G401.6 (cell line): ENCODE data around the gene REPS1.
"Not testable (repeated sequence)": the region's sequence is repeated elsewhere in the genome, so short reads cannot be mapped to it uniquely, and the experiment has no call there.

Source experiments
- FAIRE-seq: peaks from 2 replicates; lab custom pipeline; 2012; peaks lifted over from hg19 to GRCh38; lab: Jason Lieb, UNC

Gene REPS1

DNA sequence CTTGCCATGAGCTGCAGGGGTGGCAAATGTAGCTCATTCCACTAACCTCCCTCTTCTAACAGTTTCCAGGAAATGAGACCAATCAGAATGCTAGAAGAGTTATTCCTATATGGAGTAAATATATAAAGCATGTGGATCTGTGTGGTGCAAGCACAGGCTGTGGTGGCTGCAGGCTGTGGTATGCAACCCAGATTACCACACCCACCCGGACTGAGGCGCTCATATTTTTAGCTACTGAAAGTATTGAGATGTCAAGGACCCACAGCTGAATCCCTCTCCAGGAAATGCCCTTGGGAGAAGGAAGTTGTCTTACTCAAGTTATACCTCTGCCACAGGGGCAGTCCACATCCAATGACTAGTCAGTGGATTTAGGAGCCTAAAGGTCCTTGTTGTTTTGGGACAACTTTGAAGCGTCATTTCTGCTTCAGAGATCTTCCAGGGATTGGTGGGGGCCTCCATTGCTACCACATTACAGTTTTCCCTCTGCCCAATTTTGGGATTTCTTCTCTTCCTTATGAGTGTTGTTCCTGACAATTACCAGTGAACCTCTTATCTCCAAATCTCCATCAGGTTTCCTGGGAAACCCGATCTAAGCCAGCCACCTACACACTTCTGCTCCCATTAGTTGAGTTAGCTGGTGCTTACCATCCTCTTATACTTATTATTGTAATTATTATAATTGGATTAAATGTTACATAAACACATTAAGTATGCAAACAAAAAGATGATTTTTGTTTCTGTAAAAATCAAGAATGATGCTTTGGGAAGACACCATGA lies 12.1 kb upstream of the REPS1 start:
- FAIRE-seq, result no peak

DNA sequence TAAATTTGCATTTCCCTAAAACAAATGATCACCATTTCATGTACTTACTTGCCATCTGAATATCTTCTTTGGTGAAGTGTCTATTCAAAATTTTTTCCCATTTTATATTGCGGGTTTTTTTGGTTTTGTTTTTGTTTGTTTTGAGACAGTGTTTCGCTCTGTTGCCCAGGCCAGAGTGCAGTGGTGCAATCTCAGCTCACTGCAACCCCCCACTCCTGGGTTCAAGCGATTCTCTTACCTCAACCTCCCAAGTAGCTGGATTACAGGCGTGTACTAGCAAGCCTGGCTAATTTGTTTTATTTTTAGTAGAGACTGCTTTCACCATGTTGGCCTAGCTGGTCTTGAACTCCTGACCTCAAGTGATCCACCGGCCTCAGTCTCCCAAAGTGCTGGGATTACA lies 9.1 kb upstream of the REPS1 start:
- FAIRE-seq, result no peak

DNA sequence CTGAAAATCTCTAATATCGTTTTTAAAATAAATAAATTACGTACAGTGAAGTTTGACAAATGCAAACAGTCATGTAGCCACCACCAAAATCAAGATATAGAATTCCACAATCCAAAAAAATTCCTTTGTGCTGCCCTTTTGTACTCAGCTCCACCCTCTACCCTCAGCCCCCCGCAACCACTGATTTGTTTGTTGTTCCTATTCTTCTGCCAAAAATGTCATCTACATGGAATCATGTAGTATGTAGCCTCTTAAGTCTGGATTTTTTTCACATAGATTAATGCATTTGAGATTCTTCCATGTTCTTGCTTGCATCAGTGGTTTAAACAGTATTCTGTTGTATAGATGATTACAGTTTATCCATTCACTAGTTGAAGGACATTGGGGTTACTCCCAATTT lies 8.5 kb upstream of the REPS1 start:
- FAIRE-seq, result no peak

DNA sequence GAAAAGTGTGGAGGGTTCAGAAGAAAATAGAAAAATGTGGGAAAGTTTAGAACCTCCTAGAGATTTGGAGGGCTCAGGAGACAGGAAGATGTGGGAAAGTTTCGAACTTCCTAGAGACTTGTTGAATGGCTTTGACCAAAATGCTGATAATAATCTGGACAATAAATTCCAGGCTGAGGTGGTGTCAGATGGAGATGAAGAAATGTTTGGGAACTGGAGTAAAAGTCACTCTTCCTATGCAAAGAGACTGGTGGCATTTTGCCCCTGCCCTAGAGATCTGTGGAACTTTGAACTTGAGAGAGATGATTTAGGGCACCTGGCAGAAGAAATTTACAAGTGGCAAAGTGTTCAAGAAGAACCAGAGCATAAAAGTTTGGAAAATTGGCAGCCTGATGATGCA lies 5.4 kb upstream of the REPS1 start:
- FAIRE-seq, result not testable (repeated sequence)

DNA sequence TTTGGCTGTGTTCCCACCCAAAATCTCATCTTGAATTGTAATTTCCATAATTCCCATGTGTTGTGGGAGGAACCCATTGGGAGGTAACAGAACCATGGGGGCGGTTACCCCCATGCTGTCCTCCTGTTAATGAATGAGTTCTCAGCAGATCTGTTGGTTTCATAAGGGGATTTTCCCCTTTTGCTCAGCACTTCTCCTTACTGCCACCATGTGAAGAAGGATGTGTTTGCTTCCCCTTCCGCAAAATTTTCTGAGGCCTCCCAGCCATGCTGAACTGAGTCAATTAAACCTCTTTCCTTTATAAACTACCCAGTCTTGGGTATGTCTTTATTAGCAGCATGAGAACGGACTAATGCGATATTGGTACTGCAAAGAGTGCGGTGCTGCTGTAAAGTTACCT lies 4.9 kb upstream of the REPS1 start:
- not testable (repeated sequence) for FAIRE-seq

DNA sequence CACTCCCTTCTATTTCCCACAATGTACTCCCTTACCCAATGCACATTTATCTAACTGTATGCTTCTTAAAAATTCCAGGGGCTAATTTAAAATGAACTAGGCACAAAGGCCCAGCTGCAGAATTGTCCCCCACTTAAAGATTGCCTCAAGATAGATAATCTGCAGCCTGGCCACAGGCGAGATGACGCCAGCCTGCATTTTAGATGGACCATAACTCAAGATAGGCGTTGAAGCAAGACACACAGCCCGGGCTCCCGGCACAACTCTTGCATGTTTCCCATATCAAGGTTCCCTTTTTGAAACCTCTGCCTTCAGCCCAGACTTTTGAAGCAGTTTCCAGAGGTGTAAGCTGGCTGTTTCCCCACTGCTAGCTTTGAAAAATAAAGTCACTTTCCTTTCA lies 3.2 kb upstream of the REPS1 start:
- FAIRE-seq, result no peak

DNA sequence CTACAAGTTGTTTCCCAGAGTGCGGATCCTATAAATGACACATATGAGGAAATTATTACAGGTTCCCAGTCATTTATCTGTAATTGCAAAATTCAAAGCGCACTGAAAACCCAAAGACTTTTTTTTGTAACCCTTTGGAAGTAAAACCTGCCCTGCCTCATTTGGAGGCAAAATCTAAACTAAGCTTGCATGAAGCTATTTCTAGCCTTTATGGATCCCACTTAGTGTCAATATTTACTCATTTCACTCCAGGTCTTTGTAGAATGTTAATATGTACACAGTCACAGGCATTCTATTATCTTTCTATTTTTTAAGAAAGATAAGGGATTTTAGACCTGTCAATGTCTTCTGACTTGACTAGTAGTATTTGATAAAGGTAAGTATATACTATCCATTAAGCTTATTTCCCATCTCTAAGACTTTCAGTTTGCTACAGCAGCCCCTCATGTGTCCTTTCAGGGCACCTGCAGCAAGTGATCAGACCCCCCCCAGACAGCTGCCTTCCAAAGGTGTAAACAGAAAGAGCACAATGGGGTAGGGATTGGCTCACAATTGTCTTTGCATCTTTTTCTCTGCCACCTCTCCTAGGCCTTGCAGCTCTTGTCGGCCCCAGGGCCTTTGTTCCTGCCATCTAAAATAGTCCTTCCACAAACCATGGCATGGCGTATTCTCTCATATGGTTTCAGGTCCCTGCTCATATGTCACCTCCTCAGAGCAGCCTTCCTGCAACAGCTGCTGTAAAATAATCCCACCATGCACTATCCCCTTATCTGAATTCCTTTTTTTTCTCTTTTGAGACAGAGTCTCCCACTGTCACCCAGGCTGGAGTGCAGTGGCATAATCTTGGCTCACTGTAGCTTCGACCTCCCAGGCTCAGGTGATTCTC lies 1.3 kb upstream of the REPS1 start:
- FAIRE-seq, result no peak

DNA sequence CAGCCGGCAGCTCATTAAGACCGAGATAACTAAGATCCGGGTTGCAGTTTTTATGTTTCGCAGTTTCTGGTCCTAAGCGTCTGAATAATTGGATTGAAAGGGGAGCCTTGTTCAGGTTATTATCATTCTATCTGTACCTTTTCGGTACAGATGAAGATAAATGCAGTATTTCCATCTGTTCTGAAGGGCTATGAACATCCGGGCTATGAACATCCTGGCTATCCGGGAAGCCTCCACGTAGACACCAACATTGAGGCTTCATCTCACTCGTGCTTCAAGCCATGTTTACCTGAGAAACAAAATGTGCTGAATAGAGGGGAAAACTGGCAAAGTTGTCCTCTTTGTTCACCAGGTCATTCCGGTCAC lies 399 bp upstream of the REPS1 start:
- no peak for FAIRE-seq

DNA sequence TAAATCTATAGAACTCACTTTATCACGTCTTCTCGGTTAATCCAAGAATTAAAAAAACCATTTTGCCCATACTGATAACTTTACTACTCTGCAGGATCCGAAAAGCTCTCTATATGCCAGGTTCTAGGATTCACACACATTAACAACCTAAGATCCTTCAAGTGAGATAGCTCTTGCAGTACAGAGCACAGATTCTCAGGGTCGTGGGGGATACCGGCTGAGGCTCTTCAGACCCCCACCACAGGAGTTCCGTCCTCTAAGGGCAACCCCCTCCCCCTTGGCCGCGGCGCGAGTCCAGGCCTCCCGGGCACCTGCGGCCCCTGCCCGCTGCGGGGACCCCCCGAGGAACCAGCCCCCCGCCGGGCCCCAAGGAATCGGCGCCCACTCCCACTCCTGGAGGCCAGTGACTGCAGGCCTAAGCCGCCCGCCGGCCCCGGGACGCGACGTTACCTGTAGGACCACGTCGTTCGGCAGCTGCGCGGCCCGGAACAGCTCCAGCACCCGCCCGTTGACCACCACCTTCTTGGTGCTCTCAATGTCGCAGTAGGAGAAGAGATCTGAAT lies 892 bp downstream of the REPS1 start:
- no peak for FAIRE-seq

DNA sequence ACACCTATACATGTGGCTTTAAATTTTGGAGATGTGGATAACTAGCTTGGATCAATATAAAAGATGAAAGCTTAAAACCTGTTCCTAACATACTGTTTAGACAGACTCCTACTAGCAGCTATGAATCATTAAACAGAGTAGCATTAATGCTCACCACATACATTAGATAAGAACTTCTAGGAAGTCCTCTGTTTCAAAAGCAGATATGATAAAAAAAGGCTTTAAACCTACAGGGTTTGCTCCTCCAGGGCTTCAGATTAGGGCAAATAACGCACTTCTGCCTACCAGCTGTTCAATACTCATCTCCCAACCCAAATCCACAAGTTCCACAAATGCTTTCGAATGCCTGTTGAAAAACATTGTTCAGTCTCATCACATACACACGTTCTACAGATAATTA lies 1.5 kb downstream of the REPS1 start:
- no peak for FAIRE-seq

DNA sequence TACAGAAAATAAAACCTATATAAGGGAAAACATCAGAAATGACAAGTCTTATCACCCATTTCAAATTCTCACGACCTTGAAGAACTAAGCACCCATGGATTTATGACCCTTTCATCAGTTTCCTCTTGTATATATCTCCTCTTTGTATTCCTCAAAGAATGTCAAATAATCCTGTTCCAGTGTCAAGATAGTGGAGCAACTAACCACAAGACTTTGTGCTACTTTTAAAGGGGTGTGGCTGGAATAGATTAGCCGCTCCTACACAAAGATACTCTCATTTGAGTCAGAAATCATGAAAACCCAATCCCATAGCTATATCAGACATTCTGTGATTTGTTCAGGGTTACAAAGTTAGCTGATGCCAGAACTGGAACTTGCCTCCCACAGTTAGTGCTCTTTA lies 6.6 kb downstream of the REPS1 start:
- no peak for FAIRE-seq

DNA sequence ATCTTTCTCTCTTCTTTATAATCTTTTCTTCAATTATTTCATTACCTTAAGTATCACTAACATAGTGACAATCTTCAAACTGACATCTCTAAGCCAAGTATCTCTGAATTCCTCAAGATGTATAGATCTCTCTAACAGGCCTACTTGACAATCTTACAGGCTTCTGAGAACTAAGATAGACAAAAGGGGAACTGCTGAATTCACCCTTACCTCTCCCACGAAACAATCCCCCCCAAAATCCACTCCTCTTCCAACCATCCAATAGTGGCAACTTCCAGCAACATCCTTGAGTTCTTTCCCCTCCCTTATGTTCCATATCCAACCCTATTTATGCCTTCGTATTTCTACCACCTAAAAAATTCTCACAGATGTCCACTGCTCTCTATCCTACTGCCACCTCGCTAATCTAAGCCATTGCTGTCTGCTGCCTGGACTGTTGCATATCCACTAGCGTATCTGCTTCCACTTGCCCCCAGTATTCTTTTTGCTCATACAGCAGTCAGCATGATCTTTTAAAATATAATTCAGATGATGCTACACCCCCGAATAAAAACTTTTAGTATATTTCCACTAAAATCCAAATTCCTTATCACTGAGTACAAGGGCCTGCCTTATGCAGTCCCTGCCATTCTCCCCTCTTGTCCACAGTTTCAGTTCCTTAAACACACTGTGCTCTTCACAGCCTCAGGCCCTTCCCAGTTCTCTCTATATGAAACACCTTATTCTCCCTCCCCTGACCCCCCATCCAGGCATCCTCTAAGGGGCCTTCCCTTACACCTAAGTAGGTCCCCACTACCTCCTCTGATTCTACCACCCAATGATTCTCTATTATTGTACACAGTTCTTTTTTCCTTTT lies 8.0 kb downstream of the REPS1 start:
- FAIRE-seq, result no peak

DNA sequence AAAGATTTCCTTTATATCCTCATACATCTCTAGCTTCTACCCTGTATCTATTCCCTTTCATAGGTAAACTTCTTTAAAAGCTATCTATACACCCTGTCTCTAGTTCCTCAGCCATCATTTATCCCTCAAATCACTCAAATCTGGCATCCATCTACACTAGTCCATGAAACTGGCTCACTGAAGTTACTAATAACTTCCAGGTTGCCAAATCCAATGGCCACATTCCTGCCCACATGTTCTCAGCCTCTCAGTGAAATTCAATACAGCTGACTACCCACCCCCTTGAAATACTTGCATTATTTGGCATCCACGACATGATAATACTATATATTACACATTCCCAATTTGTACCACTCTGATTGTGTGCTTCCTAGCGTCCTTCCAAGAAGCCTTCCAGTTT lies 8.7 kb downstream of the REPS1 start:
- FAIRE-seq, result no peak

DNA sequence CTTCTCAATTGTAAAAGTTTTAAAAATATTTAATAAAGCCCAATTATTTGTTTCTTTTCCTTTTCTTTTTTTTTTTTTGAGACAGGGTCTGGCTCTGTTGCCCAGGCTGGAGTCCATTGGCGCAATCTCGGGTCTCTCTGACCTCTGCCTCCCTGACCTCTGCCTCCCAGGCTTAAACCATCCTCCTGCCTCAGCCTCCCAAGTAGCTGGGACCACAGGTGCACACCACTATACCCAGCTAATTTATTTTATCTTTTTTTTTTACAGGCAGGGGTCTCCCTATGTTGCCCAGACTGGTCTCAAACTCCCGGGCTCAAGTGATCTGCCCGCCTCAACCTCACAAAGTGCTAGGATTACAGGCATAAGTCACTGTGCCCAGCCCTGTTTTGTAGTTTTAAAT lies 9.8 kb downstream of the REPS1 start:
- FAIRE-seq, result no peak

DNA sequence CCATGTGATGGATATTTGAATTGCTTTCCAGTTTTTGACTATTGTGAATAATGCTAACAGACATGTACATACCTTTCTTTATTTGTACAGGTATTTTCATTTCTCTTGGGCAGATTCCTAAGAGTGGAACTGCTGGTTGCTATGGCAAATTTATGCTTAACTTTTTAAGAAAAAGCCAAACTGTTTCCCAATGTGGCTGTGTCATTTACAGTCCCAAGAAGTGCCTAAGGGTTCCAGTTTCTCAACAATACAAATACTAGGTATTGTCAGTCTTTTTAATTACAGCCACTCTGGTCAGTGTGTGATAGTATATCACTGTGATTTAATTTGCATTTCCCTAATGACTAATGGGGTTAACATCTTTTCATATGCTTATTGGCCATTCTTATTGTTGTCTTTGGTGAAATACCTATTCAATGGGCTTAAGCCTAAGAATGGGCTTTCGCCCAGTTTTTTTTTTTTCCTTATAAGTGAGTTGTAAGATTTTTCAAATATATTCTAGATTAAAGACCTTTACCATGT lies 10.3 kb downstream of the REPS1 start:
- FAIRE-seq, result no peak

DNA sequence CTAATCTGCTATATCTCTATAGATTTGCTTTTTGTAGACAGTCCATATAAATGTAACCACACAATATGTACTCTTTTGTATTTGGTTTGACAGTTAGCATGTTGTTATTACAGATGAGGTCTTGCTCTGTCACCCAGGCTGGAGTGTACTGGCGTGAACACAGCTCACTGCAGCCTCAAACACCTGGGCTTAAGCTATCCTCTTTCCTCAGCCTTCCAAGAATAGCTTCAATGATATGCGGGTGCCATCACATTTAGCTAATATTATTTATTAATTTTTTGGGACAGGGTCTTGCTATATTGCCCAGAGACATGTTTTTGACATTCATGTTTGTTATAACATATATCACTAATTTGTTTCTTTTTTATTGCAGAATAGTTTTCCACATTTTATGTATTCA lies 10.8 kb downstream of the REPS1 start:
- no peak for FAIRE-seq

DNA sequence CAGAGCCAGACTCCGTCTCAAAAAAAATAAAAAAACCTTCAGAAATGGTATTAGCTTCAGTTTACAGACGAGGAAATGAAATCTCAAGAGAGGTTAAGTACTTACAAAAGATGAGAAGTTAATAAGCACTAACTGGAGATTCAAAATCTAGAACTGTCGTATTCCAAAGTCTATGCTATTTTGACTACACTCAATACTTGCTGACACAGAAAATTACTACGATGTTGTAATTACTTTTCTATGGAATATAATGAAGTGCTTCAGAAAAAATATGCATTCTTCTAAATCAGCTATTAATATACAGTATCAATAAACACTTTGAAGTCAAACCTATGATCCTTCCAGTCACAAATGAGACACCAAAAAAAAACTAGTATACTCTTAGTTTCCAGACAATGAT lies 12.2 kb downstream of the REPS1 start:
- no peak for FAIRE-seq

DNA sequence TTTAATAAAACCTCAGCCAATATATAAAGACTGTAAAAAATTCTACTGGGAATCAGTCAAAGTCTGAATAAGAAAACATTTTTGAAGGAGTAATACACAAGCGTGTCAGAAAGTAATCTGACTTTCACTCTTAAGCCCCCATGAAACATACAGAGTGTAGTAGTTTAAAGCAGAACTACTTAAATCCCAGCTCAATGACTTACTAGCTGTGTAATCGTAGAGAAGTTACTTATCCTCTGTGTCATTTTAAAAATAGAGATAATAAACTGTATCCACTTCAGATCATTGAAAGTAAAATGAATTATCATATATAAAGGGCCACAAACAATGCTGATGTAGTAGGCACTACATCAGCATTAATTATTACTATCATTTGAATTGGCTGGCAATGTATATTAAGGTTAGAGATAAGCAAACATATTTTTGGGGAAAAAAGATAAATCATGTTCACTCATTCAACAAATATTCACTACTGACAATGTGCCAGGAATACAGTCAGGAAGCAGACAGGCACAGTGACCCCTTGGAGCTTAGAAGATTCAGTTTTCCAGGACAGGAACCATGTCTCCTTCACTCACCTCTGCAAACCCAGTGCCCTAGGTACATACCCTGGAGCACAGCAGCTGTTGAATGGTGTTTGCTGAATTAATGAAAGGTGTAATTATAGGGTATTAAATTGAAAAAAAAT lies 14.4 kb downstream of the REPS1 start:
- FAIRE-seq, result no peak

DNA sequence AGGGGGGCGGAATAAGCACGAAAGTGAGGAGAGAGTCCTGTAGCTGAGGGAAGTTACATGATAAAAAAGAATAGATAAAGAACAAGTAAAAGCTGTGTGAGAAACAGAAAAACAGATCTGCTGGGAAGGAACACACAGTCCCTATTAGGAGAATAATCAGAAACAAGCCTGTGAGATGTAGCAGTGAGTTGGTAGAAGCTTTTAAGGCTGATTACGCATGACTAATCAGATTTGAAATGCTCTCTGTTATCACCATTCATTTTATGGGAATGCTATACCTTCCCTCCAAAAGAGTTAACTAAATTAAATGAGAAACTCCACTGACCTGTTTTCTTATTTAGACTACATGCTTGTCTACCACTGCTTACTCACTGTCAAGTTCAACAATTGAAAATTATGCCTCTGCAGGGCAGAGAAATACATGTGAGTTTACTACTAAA lies 15.8 kb downstream of the REPS1 start:
- FAIRE-seq, result no peak

DNA sequence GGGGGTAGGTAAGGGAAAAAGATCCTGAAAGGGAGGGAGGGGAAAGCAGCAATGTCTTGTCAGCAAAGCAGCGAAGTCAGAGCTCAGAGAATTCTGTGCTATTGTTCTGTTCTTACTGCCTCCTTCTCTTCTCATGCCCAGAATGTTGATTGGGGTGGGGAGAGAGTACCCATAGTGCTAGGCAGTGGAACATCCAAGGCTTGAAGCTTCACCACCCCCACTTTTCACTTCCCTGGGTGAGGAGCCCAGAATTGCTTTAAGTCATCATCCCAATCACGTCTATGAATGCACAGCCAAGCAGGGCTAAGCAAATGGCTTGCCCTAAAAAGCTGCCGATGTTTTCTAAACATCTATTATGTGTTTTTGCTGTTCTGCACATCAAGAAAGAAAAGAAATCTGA lies 16.5 kb downstream of the REPS1 start:
- no peak for FAIRE-seq

DNA sequence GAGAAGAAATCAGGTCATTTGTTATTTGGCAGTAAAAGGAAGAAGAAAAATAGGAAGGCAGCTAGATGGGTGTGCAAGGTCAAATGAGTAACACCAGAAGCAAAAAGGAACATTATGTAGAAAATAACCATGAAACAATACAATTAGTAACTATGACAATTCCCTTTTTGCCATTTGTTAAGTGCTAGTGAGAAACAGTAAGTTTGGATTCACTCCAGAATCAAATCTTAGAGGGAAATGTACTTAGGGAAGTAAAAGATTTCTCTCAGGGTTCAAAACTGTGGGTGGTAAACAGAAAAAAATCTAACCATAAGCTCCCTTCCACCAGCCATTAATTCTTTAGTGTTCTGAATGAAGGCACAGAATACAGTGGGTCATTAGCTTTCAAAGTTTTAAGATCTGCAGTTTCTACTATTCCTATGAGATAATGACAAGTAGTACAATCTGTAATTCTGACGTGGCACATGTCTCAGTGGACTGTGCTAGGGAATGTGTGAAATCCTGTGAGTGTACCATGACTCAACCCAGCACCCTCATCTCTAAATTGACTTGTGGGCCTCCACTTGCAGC lies 17.1 kb downstream of the REPS1 start:
- FAIRE-seq, result no peak
